Measurements from ENCODE around the gene MED31. TPM values are rescaled to one million over a fixed set of nuclear protein-coding genes. Genes with fewer than 3 reads are reported as not detected.

Gene MED31
- total and polyA plus RNA-seq, 2 experiments from 2014 or later: 8.9 to 70.0 TPM

DNA sequence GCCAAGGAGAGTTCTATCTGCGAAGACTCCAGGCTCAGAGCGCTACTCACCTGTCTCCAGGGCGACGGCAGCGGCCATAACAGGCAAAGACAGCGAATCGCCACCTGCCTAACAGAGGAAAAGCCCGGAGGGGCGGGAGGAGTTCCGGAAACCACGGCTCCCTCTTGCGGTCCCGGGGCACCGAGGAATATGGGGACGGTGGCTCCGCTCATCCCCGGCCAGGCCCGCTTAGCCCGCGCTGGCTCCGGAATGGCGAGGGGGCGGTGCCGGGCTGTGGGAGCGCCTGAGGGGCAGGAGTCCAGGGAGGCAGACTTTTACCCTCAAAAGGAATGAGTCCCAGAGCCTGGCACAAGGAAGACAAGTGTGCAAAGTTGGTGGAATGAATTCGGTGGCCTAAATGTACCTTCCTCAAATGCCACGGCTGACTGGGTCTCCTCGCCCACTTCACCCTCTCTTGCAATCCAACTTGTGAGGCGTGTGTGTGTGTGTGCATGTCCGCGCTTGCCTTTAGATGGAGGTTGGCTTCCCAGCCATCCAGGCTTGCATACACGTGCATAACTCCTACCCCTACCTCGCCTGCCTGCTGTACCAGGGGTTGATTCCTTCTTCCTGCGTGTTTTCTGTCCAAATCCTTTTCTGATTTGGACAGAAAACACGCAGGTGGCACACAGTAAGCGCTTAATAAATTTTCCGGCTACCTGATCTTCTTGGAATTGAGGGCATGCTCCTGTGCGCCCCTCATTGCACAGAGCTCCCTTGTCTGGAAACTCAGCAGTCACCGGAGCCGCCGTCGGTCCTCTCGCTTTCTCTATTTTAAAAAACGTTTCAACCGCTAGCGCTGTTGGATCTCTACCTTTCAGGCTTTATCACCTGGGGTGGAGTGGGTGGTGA, 3.7 kb upstream of the MED31 start:
- peaks cover 3% of the 10 kb centered on the region; the same call in 1 of the 2 replicates for H4K20me1 ChIP-seq (ENCODE audit: insufficient read depth)
- peaks cover 18% of the 10 kb centered on the region; the same call in 1 of the 2 replicates for H3K4me1 ChIP-seq (ENCODE audit: insufficient read depth)
- TF ChIP-seq EZH2 (IDR thresholded peaks at IDR 0.05; ENCODE audit: insufficient read depth, poor library complexity, severe bottlenecking) (peak; percentile 81), EZH2phosphoT487 (IDR thresholded peaks at IDR 0.05; ENCODE audit: insufficient read depth, low read depth) (0 out of 2 replicates have a peak, but pooled peaks have one; percentile 43)
- no peak overlapping the region for H3K4me3 ChIP-seq
- no peak overlapping the region for H3K27ac ChIP-seq
- DNase-seq: no peak
- H3K9ac ChIP-seq: no peak overlapping the region
- H3K36me3 ChIP-seq (ENCODE audit: low read depth): no peaks in the 10 kb centered on the region
- in situ Hi-C loops (cut with MboI): no loop called here
- 24 to 25% methylated on average over 46 of the region's 46 CpGs for WGBS, 2 experiments (ENCODE audit: low coverage in 1 of 2, low lambda C conversion rate in 2 of 2, missing lambda C conversion rate in 2 of 2)
- H3F3A ChIP-seq (ENCODE audit: insufficient read depth): peaks cover 21% of the 10 kb centered on the region
- H3K9me3 ChIP-seq (ENCODE audit: low read depth): no peaks in the 10 kb centered on the region
- peak overlapping the region; percentile 20 for H3K4me2 ChIP-seq (ENCODE audit: unreplicated experiment)
- no peaks in the 10 kb centered on the region for H3K9me2 ChIP-seq (ENCODE audit: insufficient read depth)
- H3K79me2 ChIP-seq (ENCODE audit: insufficient read depth): peaks cover 7% of the 10 kb centered on the region
- no peak overlapping the region for H2AFZ ChIP-seq
- H3K27me3 ChIP-seq (replicated peaks; ENCODE audit: insufficient read depth): peaks cover 20% of the 10 kb centered on the region

DNA sequence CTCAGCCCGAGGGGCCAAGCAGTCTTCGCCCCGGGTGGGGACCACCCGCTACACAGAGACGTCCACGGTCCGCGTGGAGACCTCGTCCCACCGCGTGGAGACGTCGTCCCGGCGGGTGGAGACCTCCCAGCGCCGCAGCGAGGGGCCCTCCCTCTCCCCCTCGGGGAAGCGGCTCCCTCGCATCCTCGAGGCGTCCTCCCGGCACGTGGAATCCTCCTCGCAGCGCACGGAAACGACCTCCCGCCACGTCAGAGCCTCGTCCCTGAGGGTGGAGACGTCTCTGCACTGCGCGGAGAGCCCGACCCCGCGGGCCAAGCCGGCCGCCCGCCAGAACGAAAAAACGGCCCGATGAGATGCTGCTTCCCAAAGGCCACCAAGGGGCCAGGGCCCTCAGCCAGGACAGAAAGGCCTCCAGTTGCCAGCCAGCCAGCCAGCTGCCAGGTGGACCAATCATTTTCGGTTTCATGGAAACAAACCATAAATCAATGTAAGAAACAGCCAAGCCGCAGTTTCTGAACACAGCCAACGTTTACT, 581 bp upstream of the MED31 start:
- H3K9ac ChIP-seq: peak overlapping the region; percentile 97
- peaks cover 22% of the 10 kb centered on the region for H3F3A ChIP-seq (ENCODE audit: insufficient read depth)
- peaks cover 19% of the 10 kb centered on the region; the same call in 1 of the 2 replicates for H3K36me3 ChIP-seq (ENCODE audit: low read depth)
- H2AFZ ChIP-seq: peak overlapping the region; percentile 95
- peaks cover 25% of the 10 kb centered on the region; the same call in 1 of the 2 replicates for H3K4me1 ChIP-seq (ENCODE audit: insufficient read depth)
- peaks cover 38% of the 10 kb centered on the region for H3K79me2 ChIP-seq (ENCODE audit: insufficient read depth)
- peaks cover 6% of the 10 kb centered on the region; the same call in 1 of the 2 replicates for H4K20me1 ChIP-seq (ENCODE audit: insufficient read depth)
- in situ Hi-C loops (cut with MboI): no loop called here
- TF ChIP-seq EZH2 (IDR thresholded peaks at IDR 0.05; ENCODE audit: insufficient read depth, poor library complexity, severe bottlenecking) (no peak), EZH2phosphoT487 (IDR thresholded peaks at IDR 0.05; ENCODE audit: insufficient read depth, low read depth) (no peak)
- no peaks in the 10 kb centered on the region for H3K9me3 ChIP-seq (ENCODE audit: low read depth)
- WGBS, 2 experiments (ENCODE audit: low coverage in 1 of 2, low lambda C conversion rate in 2 of 2, missing lambda C conversion rate in 2 of 2): 5 to 7% methylated on average over 15 to 41 of the region's 47 CpGs
- DNase-seq: peak; percentile 60
- H3K27ac ChIP-seq: peak overlapping the region; percentile 32; the same call in 1 of the 2 replicates
- H3K27me3 ChIP-seq (replicated peaks; ENCODE audit: insufficient read depth): peaks cover 12% of the 10 kb centered on the region
- peak overlapping the region; percentile 88 for H3K4me3 ChIP-seq
- no peaks in the 10 kb centered on the region for H3K9me2 ChIP-seq (ENCODE audit: insufficient read depth)
- peak overlapping the region; percentile 72 for H3K4me2 ChIP-seq (ENCODE audit: unreplicated experiment)

DNA sequence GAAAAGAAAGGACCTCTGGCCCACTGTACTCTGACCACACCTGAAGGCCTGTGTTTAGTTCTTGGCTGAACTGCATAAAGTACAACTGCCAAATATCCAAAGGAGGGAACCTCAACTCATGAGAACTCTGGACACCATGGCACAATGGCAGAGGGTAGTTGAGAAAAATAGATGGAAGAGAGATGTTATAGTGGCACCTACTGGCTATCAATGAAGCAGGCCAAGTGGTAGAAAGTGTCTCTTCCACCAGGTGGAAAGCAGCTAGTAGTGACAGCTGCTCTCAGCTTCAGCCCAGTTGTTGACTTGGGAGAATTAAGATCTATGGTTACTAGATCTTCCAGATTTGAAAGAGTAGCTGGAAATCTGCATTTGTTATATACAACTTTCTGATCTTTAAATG, 3.2 kb downstream of the MED31 start:
- H3K9me3 ChIP-seq (ENCODE audit: low read depth): no peaks in the 10 kb centered on the region
- peaks cover 49% of the 10 kb centered on the region for H3F3A ChIP-seq (ENCODE audit: insufficient read depth)
- peaks cover 72% of the 10 kb centered on the region for H3K79me2 ChIP-seq (ENCODE audit: insufficient read depth)
- H3K4me3 ChIP-seq: no peak overlapping the region
- DNase-seq: peak; percentile 45
- no peak for TF ChIP-seq EZH2 (IDR thresholded peaks at IDR 0.05; ENCODE audit: insufficient read depth, poor library complexity, severe bottlenecking)
- no peak overlapping the region for H2AFZ ChIP-seq
- peaks cover 10% of the 10 kb centered on the region; the same call in 1 of the 2 replicates for H4K20me1 ChIP-seq (ENCODE audit: insufficient read depth)
- no peak overlapping the region for H3K27ac ChIP-seq
- H3K4me2 ChIP-seq (ENCODE audit: unreplicated experiment): no peak overlapping the region
- peaks cover 38% of the 10 kb centered on the region; the same call in 1 of the 2 replicates for H3K36me3 ChIP-seq (ENCODE audit: low read depth)
- H3K9me2 ChIP-seq (ENCODE audit: insufficient read depth): no peaks in the 10 kb centered on the region
- H3K27me3 ChIP-seq (replicated peaks; ENCODE audit: insufficient read depth): no peaks in the 10 kb centered on the region
- peaks cover 43% of the 10 kb centered on the region for H3K4me1 ChIP-seq (ENCODE audit: insufficient read depth)
- in situ Hi-C loops (cut with MboI): no loop called here
- no peak overlapping the region for H3K9ac ChIP-seq

GRCh38 chr17:6643451-6644125, 7.8 kb downstream of the MED31 start:
- H3F3A ChIP-seq (ENCODE audit: insufficient read depth): peaks cover 48% of the 10 kb centered on the region
- WGBS, 2 experiments (ENCODE audit: low coverage in 1 of 2, low lambda C conversion rate in 2 of 2, missing lambda C conversion rate in 2 of 2): 41 to 55% methylated on average over 5 of the region's 5 CpGs
- TF ChIP-seq EZH2 (IDR thresholded peaks at IDR 0.05; ENCODE audit: insufficient read depth, poor library complexity, severe bottlenecking): no peak
- no peak for TF ChIP-seq EZH2phosphoT487 (IDR thresholded peaks at IDR 0.05; ENCODE audit: insufficient read depth, low read depth)
- H2AFZ ChIP-seq: no peak overlapping the region
- peak overlapping the region; percentile 91; the same call in 1 of the 2 replicates for H3K4me3 ChIP-seq
- peaks cover 32% of the 10 kb centered on the region; the same call in 1 of the 2 replicates for H3K36me3 ChIP-seq (ENCODE audit: low read depth)
- peak overlapping the region; percentile 89 for H3K4me2 ChIP-seq (ENCODE audit: unreplicated experiment)
- H3K9me2 ChIP-seq (ENCODE audit: insufficient read depth): no peaks in the 10 kb centered on the region
- H3K9me3 ChIP-seq (ENCODE audit: low read depth): no peaks in the 10 kb centered on the region
- peaks cover 36% of the 10 kb centered on the region for H3K4me1 ChIP-seq (ENCODE audit: insufficient read depth)
- H4K20me1 ChIP-seq (ENCODE audit: insufficient read depth): peaks cover 10% of the 10 kb centered on the region; the same call in 1 of the 2 replicates
- in situ Hi-C loops (cut with MboI): no loop called here
- peak overlapping the region; percentile 36 for H3K27ac ChIP-seq
- peaks cover 90% of the 10 kb centered on the region for H3K79me2 ChIP-seq (ENCODE audit: insufficient read depth)
- no peak overlapping the region for H3K9ac ChIP-seq
- peak; percentile 93 for DNase-seq
- H3K27me3 ChIP-seq (replicated peaks; ENCODE audit: insufficient read depth): no peaks in the 10 kb centered on the region
